HPDE6-E6E7 (cell line): ENCODE results near the gene TBC1D14.
A peak's percentile ranks its signal among the peaks of the same experiment; 100 is the strongest.

Experiments
- DNase-seq: peaks from one replicate; pipeline ENCODE4 v3.0.0; 2011; ENCODE audit warnings: missing footprints; ENCODE audit errors: extremely low spot score

Gene TBC1D14

GRCh38 chr4:6929339-6929811 is 19.7 kb downstream of the TBC1D14 start:
- no peak for DNase-seq

GRCh38 chr4:6929812-6930464 is 20.3 kb downstream of the TBC1D14 start:
- DNase-seq, result no peak

- DNase-seq, result no peak
Observed at GRCh38 chr4:6932475-6932874, 22.8 kb downstream of the TBC1D14 start.

- DNase-seq, result no peak
Observed at GRCh38 chr4:6932918-6933317, 23.3 kb downstream of the TBC1D14 start.

- no peak for DNase-seq
Observed at GRCh38 chr4:6933691-6934430, 24.2 kb downstream of the TBC1D14 start.

- DNase-seq, result no peak
Observed at GRCh38 chr4:6935965-6936364, 26.3 kb downstream of the TBC1D14 start.

- DNase-seq, result no peak
Observed at GRCh38 chr4:6937201-6937600, 27.6 kb downstream of the TBC1D14 start.

- no peak for DNase-seq
Observed at GRCh38 chr4:6937754-6938153, 28.1 kb downstream of the TBC1D14 start.

GRCh38 chr4:6938237-6938636 is 28.6 kb downstream of the TBC1D14 start:
- no peak for DNase-seq

- DNase-seq, result no peak
Observed at GRCh38 chr4:6938647-6939271, 29.1 kb downstream of the TBC1D14 start.

- no peak for DNase-seq
Observed at GRCh38 chr4:6939761-6940743, 30.4 kb downstream of the TBC1D14 start.

GRCh38 chr4:6940744-6941137 is 31.1 kb downstream of the TBC1D14 start:
- no peak for DNase-seq

GRCh38 chr4:6941796-6942195 is 32.2 kb downstream of the TBC1D14 start:
- no peak for DNase-seq

- DNase-seq, result peak; percentile 87
Observed at GRCh38 chr4:6942238-6942800, 32.7 kb downstream of the TBC1D14 start.

GRCh38 chr4:6943012-6943884 is 33.6 kb downstream of the TBC1D14 start:
- DNase-seq, result no peak

GRCh38 chr4:6943885-6944225 is 34.2 kb downstream of the TBC1D14 start:
- DNase-seq, result no peak

GRCh38 chr4:6944301-6945051 is 34.9 kb downstream of the TBC1D14 start:
- DNase-seq, result no peak

GRCh38 chr4:6945052-6945409 is 35.4 kb downstream of the TBC1D14 start:
- no peak for DNase-seq

- DNase-seq, result no peak
Observed at GRCh38 chr4:6946497-6946896, 36.9 kb downstream of the TBC1D14 start.

GRCh38 chr4:6948134-6948460 is 38.5 kb downstream of the TBC1D14 start:
- DNase-seq, result no peak
